Heart left ventricle (tissue), 16 donors: ENCODE measurements around the gene KNL1. TPM values are rescaled to one million over a fixed set of nuclear protein-coding genes. Genes with fewer than 3 reads are reported as not detected.
A peak's percentile ranks its signal among the peaks of the same experiment; 100 is the strongest.

Experiments used
- ATAC-seq, 4 donors: fragments of 200-7000 bp; cut with Tn5 transposase; one replicate each; pipeline ENCODE4 v1.9.1; 2020 to 2022; ENCODE audit warnings: moderate library complexity in 4 of 4, mild to moderate bottlenecking in 3 of 4, moderate number of reproducible peaks in 1 of 4
- DNase-seq, 5 donors: peaks; one replicate each; pipeline ENCODE4 v3.0.0-alpha.2; 2020
- H3K27ac ChIP-seq, 12 donors: fragments of 200-600 bp; sonication (generic) in 4 of 12; one replicate each; pipeline versions ENCODE4 v1.5.0 to v1.8.0; 2016 to 2022; ENCODE audit warnings: mild to moderate bottlenecking in 2 of 12
- H3K27me3 ChIP-seq, 9 donors: fragments of 200-600 bp; sonication (generic) in 2 of 9; one replicate each; pipeline versions ENCODE4 v1.5.1 to v1.8.0; 2016 to 2022; ENCODE audit warnings: mild to moderate bottlenecking in 3 of 9
- H3K36me3 ChIP-seq, 9 donors: fragments of 200-600 bp; sonication (generic) in 2 of 9; one replicate each; pipeline versions ENCODE4 v1.5.0 to v1.8.0; 2018 to 2022; ENCODE audit warnings: mild to moderate bottlenecking in 2 of 9
- H3K4me1 ChIP-seq, 12 donors: fragments of 200-600 bp; sonication (generic) in 4 of 12; one replicate each; pipeline versions ENCODE4 v1.5.0 to v1.8.0; 2016 to 2022; ENCODE audit warnings: mild to moderate bottlenecking in 3 of 12
- H3K4me3 ChIP-seq, 12 donors: fragments of 200-600 bp; sonication (generic) in 4 of 12; one replicate each; pipeline versions ENCODE4 v1.5.0 to v1.8.0; 2017 to 2022; ENCODE audit warnings: mild to moderate bottlenecking in 9 of 12, moderate library complexity in 4 of 12
- H3K9me3 ChIP-seq, 12 donors: fragments of 200-600 bp; sonication (generic) in 4 of 12; one replicate each; pipeline versions ENCODE4 v1.5.0 to v1.8.0; 2016 to 2022; ENCODE audit warnings: mild to moderate bottlenecking in 1 of 12
- CTCF ChIP-seq, 12 donors: fragments of 200-600 bp; sonication (generic) in 4 of 12; IDR thresholded peaks; one replicate each; pipeline versions ENCODE4 v1.5.0 to v1.8.0; 2018 to 2022; ENCODE audit warnings: antibody characterized with exemption in 12 of 12, mild to moderate bottlenecking in 5 of 12
- POLR2A ChIP-seq, 2 donors: fragments of 450-650 bp; IDR thresholded peaks; one replicate each; pipeline ENCODE4 v1.6.1; 2017; ENCODE audit warnings: antibody characterized with exemption in 2 of 2, mild to moderate bottlenecking in 2 of 2, moderate library complexity in 2 of 2
- WGBS, 4 donors: extraction: QIAGEN DNeasy Blood & Tissue Kit in 2 of 4; methylation state at CpG; one replicate each; pipeline versions ENCODE4 v1.1.5 to v1.1.7; 2013 to 2018; 5-methylcytosine and 5-hydroxymethylcytosine counted together
- intact Hi-C, 10 donors: fragments of 100-400 bp; cut with DNase I; formaldehyde crosslinking; loops; one replicate each; pipeline versions ENCODE4 v1.11.1 to v1.14.2; 2022
- long read RNA-seq, 3 donors: library from polyadenylated mRNA; unstranded; transcript quantifications; one replicate each; pipeline ENCODE4 v2.0.0, GENCODE V29; 2020 to 2021
- polyA plus RNA-seq, 2 donors: library from polyadenylated mRNA; stranded (reverse); fragments of 200-250 nt; gene quantifications; one replicate each; pipeline ENCODE4 v1.2.3, GENCODE V29; 2013
- total RNA-seq, 9 donors: library from RNA; depleted of rRNA in 2 of 9; stranded (reverse); fragments of >200 nt in 2 of 9; fragmentation: NEBNext Ultra II Directional in 3 of 9; extraction: Animal tissue kit (Norgen Biotek cat#: 25700) in 3 of 9; gene quantifications; one replicate each; pipeline versions ENCODE4 v1.1.0 to v1.2.4, GENCODE V29; 2016 to 2023
- donor health status: ischemic (EF 13 %, LVEDD 7.1; RV severe dilation, severe dysfunction).
- donor health status: healthy with polysubstance abuse.
- donor health status: DM: no; HTN: yes; CAD: no.
- donor health status: DM: no; HTN: no; CAD: no.
- donor health status: ischemic (EF 25% LVEDD 6.9; RV normal size, moderate dysfunction).
- donor health status: ischemic (EF 25% LVEDD 5.7; RV mildly dilated, moderate dysfunction).
- donor health status: healthy.
- donor health status: DM: yes; HTN: yes; CAD: no.
- donor health status: ischemic (EF 35%, LVEDD 5.7; RV mildly dilated, moderate dysfunction).
- donor health status: nonischemic (EF 11% LVEDD 7.7; RV severe dilation, severe dysfunction).
- donor health status: DM: yes; HTN: yes; CAD: no.
- donor health status: PGD.
- donor health status: ischemic (EF 29% LVEDD 5.4; RV normal size, mild dysfunction).
- donor health status: nonischemic (EF 23%, LVEDD 6.1; RV moderate dilation, normal function).

KNL1 gene
- total RNA-seq (1 to 10 TPM in 4 of 9 donors, under 1 TPM in 4, not detected in 1; 0.11 to 5.9 (median 1.0) TPM), polyA plus RNA-seq (under 1 TPM; 0.04 to 0.07 TPM)
- long read RNA-seq, donor 1: 0 reads
- long read RNA-seq, donor 2: 0 reads
- long read RNA-seq, donor 3: 0 reads

- no peaks in the 10 kb centered on the region for H3K36me3 ChIP-seq
- peaks cover 0 to 24% (median 7%) of the 10 kb centered on the region in 12 donors for H3K4me1 ChIP-seq
- H3K27ac ChIP-seq: peak within 1 kb of the TSS; percentile 83 to 98 (median 88)
- ATAC-seq (peak; percentile 95 to 97 (median 96)), DNase-seq (peak; percentile 83 to 94 (median 90))
- no peaks in the 10 kb centered on the region for H3K9me3 ChIP-seq
- H3K27me3 ChIP-seq: no peaks in the 10 kb centered on the region
- WGBS, 4 donors: 4% methylated on average over 39 to 41 of the region's 41 CpGs
- peak within 1 kb of the TSS; percentile 51 to 80 (median 60) for H3K4me3 ChIP-seq
- TF ChIP-seq CTCF (IDR thresholded peaks at IDR 0.05) (peak in 1 of 12 donors; percentile 0), POLR2A (IDR thresholded peaks at IDR 0.05) (no peak)
- intact Hi-C loops: loop anchor here in 9 of 10 donors (1.0 to 10.0 kb wide), 7 partner anchors 82 to 301 kb away; partner anchors contain the start of genes VPS18 (in 9 of the 9), RAD51 (in 2 of the 9), C15orf62 (in 1 of the 9) and GCHFR (in 1 of the 9)
These were observed at the start of gene KNL1 for GRCh38 chr15:40593588-40594428. Gene KNL1, plus strand, starts transcription at chr15:40594249. Its CDS starts 8,683 bp downstream, at chr15:40602932.

GRCh38 chr15:40545457-40545856 lies 48.6 kb upstream of the KNL1 start:
- intact Hi-C loops: no loop called here
- no peak for DNase-seq
- ATAC-seq: no peak
- Histone ChIP-seq H3K9me3 (no peaks in the 10 kb centered on the region), H3K4me3 (no peak overlapping the region), H3K4me1 (peaks cover 0 to 30% (median 8%) of the 10 kb centered on the region in 12 donors), H3K27me3 (no peaks in the 10 kb centered on the region), H3K27ac (no peak overlapping the region), H3K36me3 (peaks cover 0 to 31% (median 4%) of the 10 kb centered on the region in 9 donors)
- no peak for TF ChIP-seq POLR2A (IDR thresholded peaks at IDR 0.05)
- no peak for TF ChIP-seq CTCF (IDR thresholded peaks at IDR 0.05)
- whole genome bisulfite sequencing, 4 donors: 60 to 84% (median 72%) methylated on average over 1 of the region's 1 CpG

- peaks cover 0 to 50% (median 17%) of the 10 kb centered on the region in 12 donors for H3K4me1 ChIP-seq
- no peaks in the 10 kb centered on the region for H3K9me3 ChIP-seq
- H3K36me3 ChIP-seq: peaks cover 0 to 54% (median 14%) of the 10 kb centered on the region in 9 donors
- 96 to 100% (median 99%) methylated on average over 2 of the region's 2 CpGs for WGBS, 4 donors
- TF ChIP-seq POLR2A (IDR thresholded peaks at IDR 0.05) (no peak), CTCF (IDR thresholded peaks at IDR 0.05) (no peak)
- DNase-seq: no peak
- H3K27ac ChIP-seq: peak overlapping the region in 1 of 12 donors; percentile 91
- H3K4me3 ChIP-seq: no peak overlapping the region
- no peak for ATAC-seq
- no peaks in the 10 kb centered on the region for H3K27me3 ChIP-seq
- intact Hi-C loops: no loop called here
These were observed 45.4 kb upstream of the KNL1 start for GRCh38 chr15:40548610-40549009.

GRCh38 chr15:40549894-40550293 lies 44.2 kb upstream of the KNL1 start:
- no peaks in the 10 kb centered on the region for H3K9me3 ChIP-seq
- no peak overlapping the region for H3K4me3 ChIP-seq
- intact Hi-C loops: no loop called here
- peak overlapping the region; percentile 28 to 91 (median 82) for H3K27ac ChIP-seq
- 36 to 60% (median 42%) methylated on average over 5 to 9 of the region's 9 CpGs for WGBS, 4 donors
- DNase-seq (peak; percentile 83 to 95 (median 88)), ATAC-seq (peak; percentile 96 to 97 (median 96))
- no peaks in the 10 kb centered on the region for H3K27me3 ChIP-seq
- no peak for TF ChIP-seq CTCF (IDR thresholded peaks at IDR 0.05)
- H3K36me3 ChIP-seq: peaks cover 0 to 63% (median 19%) of the 10 kb centered on the region in 9 donors
- H3K4me1 ChIP-seq: peaks cover 0 to 57% (median 26%) of the 10 kb centered on the region in 12 donors
